Kidney tubule cell (primary cell): Measurements from ENCODE around the gene DUOX1.

ENCODE experiments used
- DNase-seq: peaks from one replicate; pipeline ENCODE4 v3.0.0-alpha.2; 2018; ENCODE audit warnings: low spot score

The DUOX1 gene

DNA sequence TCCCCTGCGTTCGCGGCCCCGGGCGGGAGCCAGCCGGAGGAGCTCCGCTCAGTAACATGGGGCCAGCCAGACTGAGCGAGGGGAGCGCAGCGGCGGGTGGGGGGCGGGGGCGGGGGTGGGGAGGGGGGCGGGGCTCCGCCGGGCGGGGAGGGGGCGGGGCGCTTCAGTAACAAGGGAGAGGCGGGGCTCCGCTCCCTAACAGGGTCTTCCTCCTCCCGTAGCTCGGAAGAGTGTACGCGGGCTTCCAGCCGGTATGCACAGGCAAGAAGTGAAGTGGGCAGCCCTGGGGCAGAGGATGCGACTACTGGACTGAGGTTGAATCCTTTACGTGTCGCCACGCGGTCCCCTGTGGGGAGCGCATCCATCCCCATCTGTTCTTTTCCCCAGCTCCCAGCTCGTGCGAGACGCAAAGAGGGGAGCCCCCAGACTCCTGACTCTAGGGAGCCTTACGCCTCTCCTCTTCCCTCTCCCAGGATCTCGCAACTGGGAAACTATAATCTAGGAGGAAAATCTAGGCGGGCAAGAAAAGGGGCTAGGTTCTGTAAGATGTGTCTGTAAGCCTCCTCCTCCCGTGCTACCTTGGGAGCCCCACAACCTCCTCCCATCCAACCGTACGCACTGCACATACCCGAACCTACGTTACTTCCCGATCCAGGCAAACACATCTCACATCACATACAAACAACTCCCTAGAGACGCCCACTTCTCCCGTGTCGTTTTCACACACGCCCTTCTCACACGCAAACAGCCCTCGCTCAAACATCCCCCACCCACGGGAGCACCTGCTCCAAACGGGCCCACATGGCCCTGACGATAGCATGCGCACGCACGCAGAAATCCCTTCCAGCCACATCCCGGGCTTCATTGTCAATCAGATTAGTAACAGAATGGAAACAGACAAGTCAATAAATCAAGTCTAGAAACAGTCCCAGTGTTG, 58.4 kb downstream of the DUOX1 start, which contains the start of gene SHF:
Gene SHF (minus strand): TSS at position 73 of the 937 bp plus-strand sequence. CDS start 15 bp downstream, at position 58.
- DNase-seq, result no peak

- no peak for DNase-seq
Measured at GRCh38 chr15:45197512-45197911, 67.7 kb downstream of the DUOX1 start.

DNA sequence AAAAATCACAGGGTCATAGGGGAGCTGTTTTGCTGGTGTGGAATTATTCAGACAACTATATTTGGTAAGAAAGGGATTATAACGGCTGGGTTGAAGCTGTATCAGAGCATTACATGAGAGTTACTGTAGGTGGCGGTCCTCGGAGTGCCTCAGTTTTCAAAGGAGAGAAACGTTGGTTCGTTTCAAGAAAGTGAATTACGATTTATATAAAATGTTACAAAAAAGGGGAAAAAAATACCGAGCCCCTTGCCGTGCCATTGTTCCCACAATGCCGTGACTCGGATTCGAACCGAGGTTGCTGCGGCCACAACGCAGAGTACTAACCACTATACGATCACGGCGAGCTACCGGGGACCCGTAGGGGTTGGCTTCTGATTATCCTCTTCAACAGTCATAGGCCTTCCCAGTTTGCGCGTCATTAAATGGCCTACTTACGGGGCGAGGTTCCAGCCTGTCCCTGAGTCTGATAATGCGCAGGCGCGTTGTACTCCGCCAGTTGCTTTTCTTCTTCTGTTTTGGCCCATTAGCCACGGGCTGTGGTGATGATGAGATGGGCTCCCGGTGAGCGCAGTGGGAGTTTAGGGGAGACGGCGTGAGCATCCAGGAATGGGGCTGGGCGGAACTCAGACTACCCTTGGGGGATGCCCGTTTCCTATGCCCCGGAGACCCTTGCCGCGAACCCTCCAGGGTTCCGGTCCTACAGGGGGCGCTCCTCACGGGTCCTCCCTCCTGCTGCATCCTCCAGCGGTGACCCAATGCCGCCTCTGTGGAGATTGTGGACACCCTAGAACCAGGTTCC, 68.7 kb downstream of the DUOX1 start:
- peak; percentile 96 for DNase-seq

GRCh38 chr15:45199136-45199810, 69.5 kb downstream of the DUOX1 start:
- DNase-seq, result peak; percentile 48

- DNase-seq, result peak; percentile 98
Measured at GRCh38 chr15:45200001-45200798, 70.4 kb downstream of the DUOX1 start.

GRCh38 chr15:45200799-45201556, 71.2 kb downstream of the DUOX1 start:
- DNase-seq, result peak; percentile 92

GRCh38 chr15:45201557-45201859, 71.7 kb downstream of the DUOX1 start:
- DNase-seq, result no peak

GRCh38 chr15:45201869-45202268, 72.1 kb downstream of the DUOX1 start:
- DNase-seq, result no peak

- no peak for DNase-seq
Measured at GRCh38 chr15:45203182-45203581, 73.4 kb downstream of the DUOX1 start.

GRCh38 chr15:45205192-45205591, 75.4 kb downstream of the DUOX1 start:
- peak; percentile 77 for DNase-seq

DNA sequence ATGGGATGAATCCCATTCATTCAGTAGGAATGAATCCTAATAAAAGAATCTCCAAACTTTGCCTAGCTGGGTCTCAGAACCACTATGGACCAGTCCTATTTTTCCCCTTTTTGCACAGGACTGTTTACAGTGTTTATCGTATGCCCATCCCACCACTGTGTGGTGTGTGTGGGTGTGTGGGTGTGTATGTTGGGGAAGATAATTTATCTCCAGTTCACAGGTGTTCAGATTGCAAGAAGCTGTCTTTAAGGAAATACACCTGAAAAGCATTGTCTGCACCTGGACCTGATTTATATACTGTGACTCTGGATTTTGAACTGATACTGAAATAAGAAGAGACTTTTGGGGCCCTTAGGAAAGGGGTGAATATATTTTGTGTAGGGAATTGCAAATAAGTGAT, 82.7 kb downstream of the DUOX1 start:
- DNase-seq, result no peak
